HEK293 (cell line): ENCODE results near the gene TRIM2.
A peak's percentile ranks its signal among the peaks of the same experiment; 100 is the strongest.

ENCODE experiments used
- FEZF1 ChIP-seq: fragments of 450-650 bp; formaldehyde crosslinking; IDR thresholded peaks from 2 replicates; pipeline ENCODE4 v1.5.1; 2016; ENCODE audit warnings: missing biosample characterization, missing genetic modification characterization
- HOXC10 ChIP-seq: sonication (generic); formaldehyde crosslinking; IDR thresholded peaks from 2 replicates; pipeline ENCODE4 v1.8.1; 2023; ENCODE audit warnings: mild to moderate bottlenecking, missing genetic modification reagents
- OSR2 ChIP-seq: fragments of 450-650 bp; formaldehyde crosslinking; IDR thresholded peaks from 2 replicates; pipeline ENCODE4 v1.5.1; 2016; ENCODE audit warnings: missing biosample characterization, missing genetic modification characterization
- OVOL3 ChIP-seq: fragments of 450-650 bp; formaldehyde crosslinking; IDR thresholded peaks from 2 replicates; pipeline ENCODE4 v1.5.1; 2016; ENCODE audit warnings: missing biosample characterization, missing genetic modification characterization
- PRDM1 ChIP-seq: fragments of 450-650 bp; formaldehyde crosslinking; IDR thresholded peaks from 2 replicates; pipeline ENCODE4; 2016; ENCODE audit warnings: missing biosample characterization, missing genetic modification characterization
- SALL2 ChIP-seq: fragments of 450-650 bp; formaldehyde crosslinking; IDR thresholded peaks from 2 replicates; pipeline ENCODE4 v1.5.0; 2017; ENCODE audit warnings: missing biosample characterization, mild to moderate bottlenecking, missing genetic modification characterization, borderline replicate concordance
- TRIM28 ChIP-seq: IDR thresholded peaks from 2 replicates; pipeline ENCODE4 v1.6.1; 2011; ENCODE audit warnings: low read length, control low read depth, borderline replicate concordance
- ZBTB1 ChIP-seq: fragments of 450-650 bp; formaldehyde crosslinking; IDR thresholded peaks from 2 replicates; pipeline ENCODE4 v1.5.1; 2016; ENCODE audit warnings: missing biosample characterization, missing genetic modification characterization
- ZBTB17 ChIP-seq: fragments of 450-650 bp; formaldehyde crosslinking; IDR thresholded peaks from 2 replicates; pipeline ENCODE4 v1.5.1; 2016; ENCODE audit warnings: missing biosample characterization, missing genetic modification characterization
- ZBTB7A ChIP-seq: fragments of 450-650 bp; formaldehyde crosslinking; IDR thresholded peaks from 2 replicates; pipeline ENCODE4 v1.5.1; 2016; ENCODE audit warnings: low read depth, missing biosample characterization, missing genetic modification characterization
- ZFP69B ChIP-seq: fragments of 450-650 bp; formaldehyde crosslinking; IDR thresholded peaks from 2 replicates; pipeline ENCODE4 v1.5.1; 2016; ENCODE audit warnings: missing biosample characterization, missing genetic modification characterization
- ZNF132 ChIP-seq: fragments of 450-650 bp; formaldehyde crosslinking; IDR thresholded peaks from 2 replicates; pipeline ENCODE4 v1.5.1; 2017; ENCODE audit warnings: missing biosample characterization, missing genetic modification characterization, borderline replicate concordance
- ZNF133 ChIP-seq: fragments of 450-650 bp; formaldehyde crosslinking; IDR thresholded peaks from 2 replicates; pipeline ENCODE4 v1.5.1; 2016; ENCODE audit warnings: missing biosample characterization, missing genetic modification characterization
- ZNF2 ChIP-seq: fragments of 450-650 bp; formaldehyde crosslinking; IDR thresholded peaks from 2 replicates; pipeline ENCODE4 v1.5.1; 2016; ENCODE audit warnings: missing biosample characterization, missing genetic modification characterization
- ZNF302 ChIP-seq: fragments of 450-650 bp; formaldehyde crosslinking; IDR thresholded peaks from 2 replicates; pipeline ENCODE4 v1.5.1; 2016; ENCODE audit warnings: missing biosample characterization, missing genetic modification characterization, low read depth
- ZNF311 ChIP-seq: fragments of 450-650 bp; formaldehyde crosslinking; IDR thresholded peaks from 2 replicates; pipeline ENCODE4 v1.5.1; 2017; ENCODE audit warnings: missing biosample characterization, missing genetic modification characterization, borderline replicate concordance
- ZNF404 ChIP-seq: fragments of 450-650 bp; formaldehyde crosslinking; IDR thresholded peaks from 2 replicates; pipeline ENCODE4 v1.5.1; 2017; ENCODE audit warnings: missing biosample characterization, missing genetic modification characterization
- ZNF416 ChIP-seq: fragments of 450-650 bp; formaldehyde crosslinking; IDR thresholded peaks from 2 replicates; pipeline ENCODE4 v1.5.1; 2016; ENCODE audit warnings: missing biosample characterization, missing genetic modification characterization
- ZNF423 ChIP-seq: fragments of 450-650 bp; formaldehyde crosslinking; IDR thresholded peaks from 2 replicates; pipeline ENCODE4 v1.5.1; 2016; ENCODE audit warnings: missing biosample characterization, missing genetic modification characterization
- ZNF473 ChIP-seq: fragments of 450-650 bp; formaldehyde crosslinking; IDR thresholded peaks from 2 replicates; pipeline ENCODE4 v1.5.1; 2017; ENCODE audit warnings: missing biosample characterization, missing genetic modification characterization
- ZNF48 ChIP-seq: fragments of 450-650 bp; formaldehyde crosslinking; IDR thresholded peaks from 2 replicates; pipeline ENCODE4 v1.5.1; 2016; ENCODE audit warnings: missing biosample characterization, missing genetic modification characterization
- ZNF529 ChIP-seq: fragments of 450-650 bp; formaldehyde crosslinking; IDR thresholded peaks from 2 replicates; pipeline ENCODE4 v1.5.1; 2017; ENCODE audit warnings: missing genetic modification characterization, missing biosample characterization; ENCODE audit not compliant: insufficient replicate concordance
- ZNF561 ChIP-seq: fragments of 450-650 bp; IDR thresholded peaks from 2 replicates; pipeline ENCODE4 v1.5.1; 2018; ENCODE audit warnings: missing biosample characterization, missing genetic modification characterization, borderline replicate concordance
- ZNF585B ChIP-seq: fragments of 450-650 bp; formaldehyde crosslinking; IDR thresholded peaks from 2 replicates; pipeline ENCODE4 v1.5.1; 2016; ENCODE audit warnings: missing biosample characterization, missing genetic modification characterization
- ZNF600 ChIP-seq: fragments of 450-650 bp; formaldehyde crosslinking; IDR thresholded peaks from 2 replicates; pipeline ENCODE4 v1.5.1; 2016; ENCODE audit warnings: missing biosample characterization, missing genetic modification characterization
- ZNF610 ChIP-seq: fragments of 450-650 bp; formaldehyde crosslinking; IDR thresholded peaks from 2 replicates; pipeline ENCODE4 v1.5.1; 2016; ENCODE audit warnings: missing biosample characterization, missing genetic modification characterization, borderline replicate concordance
- ZNF621 ChIP-seq: fragments of 450-650 bp; formaldehyde crosslinking; IDR thresholded peaks from 2 replicates; pipeline ENCODE4 v1.5.1; 2017; ENCODE audit warnings: missing biosample characterization, missing genetic modification characterization
- ZNF624 ChIP-seq: fragments of 450-650 bp; formaldehyde crosslinking; IDR thresholded peaks from 2 replicates; pipeline ENCODE4 v1.5.1; 2017; ENCODE audit warnings: missing biosample characterization, missing genetic modification characterization
- ZNF626 ChIP-seq: fragments of 450-650 bp; sonication (Bioruptor Pico); formaldehyde crosslinking; IDR thresholded peaks from 2 replicates; pipeline ENCODE4 v1.5.1; 2018; ENCODE audit warnings: missing biosample characterization, missing genetic modification characterization, inconsistent platforms
- ZNF654 ChIP-seq: fragments of 450-650 bp; formaldehyde crosslinking; IDR thresholded peaks from 2 replicates; pipeline ENCODE4 v1.5.1; 2016; ENCODE audit warnings: low read depth, missing biosample characterization, missing genetic modification characterization
- ZNF791 ChIP-seq: fragments of 450-650 bp; formaldehyde crosslinking; IDR thresholded peaks from 2 replicates; pipeline ENCODE4 v1.5.1; 2016; ENCODE audit warnings: missing biosample characterization, missing genetic modification characterization
- ZNF837 ChIP-seq: fragments of 450-650 bp; formaldehyde crosslinking; IDR thresholded peaks from 2 replicates; pipeline ENCODE4 v1.5.1; 2016; ENCODE audit warnings: missing biosample characterization, missing genetic modification characterization
- TF ChIP-seq, protein P1 (sequence below): fragments of 450-650 bp; formaldehyde crosslinking; IDR thresholded peaks from 2 replicates; pipeline ENCODE4 v1.5.1; 2017; ENCODE audit warnings: missing biosample characterization, missing genetic modification characterization
- TF ChIP-seq, protein P2 (sequence below): fragments of 450-650 bp; IDR thresholded peaks from 2 replicates; pipeline ENCODE4 v1.5.1; 2018; ENCODE audit warnings: missing biosample characterization, missing genetic modification characterization
- TF ChIP-seq, protein P3 (sequence below): fragments of 450-650 bp; formaldehyde crosslinking; IDR thresholded peaks from 2 replicates; pipeline ENCODE4 v1.5.1; 2017; ENCODE audit warnings: missing biosample characterization, missing genetic modification characterization
- TF ChIP-seq, protein P4 (sequence below): fragments of 450-650 bp; formaldehyde crosslinking; IDR thresholded peaks from 2 replicates; pipeline ENCODE4 v1.5.0; 2017; ENCODE audit warnings: missing biosample characterization, missing genetic modification characterization, borderline replicate concordance
- TF ChIP-seq, protein P5 (sequence below): fragments of 450-650 bp; formaldehyde crosslinking; IDR thresholded peaks from 2 replicates; pipeline ENCODE4 v1.5.1; 2016; ENCODE audit warnings: missing biosample characterization, missing genetic modification characterization

TRIM2 gene

DNA sequence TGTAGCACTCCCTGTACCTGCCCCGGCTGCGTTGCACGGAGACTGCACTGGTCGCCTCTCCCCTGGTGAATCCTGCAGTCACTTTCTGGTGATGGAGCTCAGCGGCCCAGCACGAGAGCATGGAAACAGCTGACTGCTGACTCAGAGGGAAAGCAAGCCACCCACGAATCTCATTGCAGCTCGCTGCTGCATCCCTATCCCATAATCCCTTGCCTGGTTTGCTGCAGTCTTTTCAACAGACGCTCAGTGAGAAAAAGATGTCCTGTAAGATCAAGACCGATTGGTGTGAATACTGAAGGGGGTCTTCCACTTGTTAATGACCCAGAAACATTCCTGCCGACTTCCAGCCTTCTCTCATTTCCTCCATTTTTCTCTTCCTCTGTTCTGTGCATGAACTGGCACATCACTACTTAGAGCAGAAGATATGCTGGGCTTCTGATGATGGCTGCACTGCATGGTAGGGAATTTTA is 52.9 kb downstream of the TRIM2 start (continued):
- TF ChIP-seq ZNF585B (tag by site-specific recombination) (no peak), ZFP69B (tag by site-specific recombination) (no peak), ZBTB7A (tag by site-specific recombination) (no peak), ZNF621 (tag by site-specific recombination) (no peak), ZNF133 (tag by site-specific recombination) (no peak), TRIM28 (peak; percentile 90; the same call in 1 of the 2 replicates), ZNF132 (no peak), ZBTB17 (tag by site-specific recombination) (peak; percentile 89), ZNF302 (tag by site-specific recombination) (no peak), HOXC10 (CRISPR knock-in tag) (no peak), ZBTB1 (no peak), PRDM1 (tag by site-specific recombination) (peak; percentile 94), OVOL3 (tag by site-specific recombination) (no peak), ZNF600 (tag by site-specific recombination) (peak; percentile 91), ZNF404 (tag by site-specific recombination) (no peak), ZNF311 (tag by site-specific recombination) (no peak), OSR2 (no peak), ZNF610 (tag by site-specific recombination) (no peak), ZNF654 (tag by site-specific recombination) (no peak), ZNF529 (tag by site-specific recombination) (no peak), ZNF561 (no peak), SALL2 (tag by site-specific recombination) (no peak), ZNF837 (tag by site-specific recombination) (no peak), ZNF416 (tag by site-specific recombination) (no peak), ZNF473 (tag by site-specific recombination) (no peak), ZNF624 (tag by site-specific recombination) (no peak), ZNF2 (tag by site-specific recombination) (no peak), FEZF1 (peak; percentile 34), ZNF791 (tag by site-specific recombination) (no peak), ZNF423 (no peak), ZNF48 (tag by site-specific recombination) (no peak), ZNF626 (tag by site-specific recombination) (no peak)
- TF ChIP-seq, protein P1, sequence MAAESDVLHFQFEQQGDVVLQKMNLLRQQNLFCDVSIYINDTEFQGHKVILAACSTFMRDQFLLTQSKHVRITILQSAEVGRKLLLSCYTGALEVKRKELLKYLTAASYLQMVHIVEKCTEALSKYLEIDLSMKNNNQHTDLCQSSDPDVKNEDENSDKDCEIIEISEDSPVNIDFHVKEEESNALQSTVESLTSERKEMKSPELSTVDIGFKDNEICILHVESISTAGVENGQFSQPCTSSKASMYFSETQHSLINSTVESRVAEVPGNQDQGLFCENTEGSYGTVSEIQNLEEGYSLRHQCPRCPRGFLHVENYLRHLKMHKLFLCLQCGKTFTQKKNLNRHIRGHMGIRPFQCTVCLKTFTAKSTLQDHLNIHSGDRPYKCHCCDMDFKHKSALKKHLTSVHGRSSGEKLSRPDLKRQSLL (tag by site-specific recombination), result peak; percentile 91
- TF ChIP-seq, protein P2, sequence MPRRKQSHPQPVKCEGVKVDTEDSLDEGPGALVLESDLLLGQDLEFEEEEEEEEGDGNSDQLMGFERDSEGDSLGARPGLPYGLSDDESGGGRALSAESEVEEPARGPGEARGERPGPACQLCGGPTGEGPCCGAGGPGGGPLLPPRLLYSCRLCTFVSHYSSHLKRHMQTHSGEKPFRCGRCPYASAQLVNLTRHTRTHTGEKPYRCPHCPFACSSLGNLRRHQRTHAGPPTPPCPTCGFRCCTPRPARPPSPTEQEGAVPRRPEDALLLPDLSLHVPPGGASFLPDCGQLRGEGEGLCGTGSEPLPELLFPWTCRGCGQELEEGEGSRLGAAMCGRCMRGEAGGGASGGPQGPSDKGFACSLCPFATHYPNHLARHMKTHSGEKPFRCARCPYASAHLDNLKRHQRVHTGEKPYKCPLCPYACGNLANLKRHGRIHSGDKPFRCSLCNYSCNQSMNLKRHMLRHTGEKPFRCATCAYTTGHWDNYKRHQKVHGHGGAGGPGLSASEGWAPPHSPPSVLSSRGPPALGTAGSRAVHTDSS (tag by site-specific recombination), result no peak
- TF ChIP-seq, protein P3, sequence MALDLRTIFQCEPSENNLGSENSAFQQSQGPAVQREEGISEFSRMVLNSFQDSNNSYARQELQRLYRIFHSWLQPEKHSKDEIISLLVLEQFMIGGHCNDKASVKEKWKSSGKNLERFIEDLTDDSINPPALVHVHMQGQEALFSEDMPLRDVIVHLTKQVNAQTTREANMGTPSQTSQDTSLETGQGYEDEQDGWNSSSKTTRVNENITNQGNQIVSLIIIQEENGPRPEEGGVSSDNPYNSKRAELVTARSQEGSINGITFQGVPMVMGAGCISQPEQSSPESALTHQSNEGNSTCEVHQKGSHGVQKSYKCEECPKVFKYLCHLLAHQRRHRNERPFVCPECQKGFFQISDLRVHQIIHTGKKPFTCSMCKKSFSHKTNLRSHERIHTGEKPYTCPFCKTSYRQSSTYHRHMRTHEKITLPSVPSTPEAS (tag by site-specific recombination), result no peak
- TF ChIP-seq, protein P4, sequence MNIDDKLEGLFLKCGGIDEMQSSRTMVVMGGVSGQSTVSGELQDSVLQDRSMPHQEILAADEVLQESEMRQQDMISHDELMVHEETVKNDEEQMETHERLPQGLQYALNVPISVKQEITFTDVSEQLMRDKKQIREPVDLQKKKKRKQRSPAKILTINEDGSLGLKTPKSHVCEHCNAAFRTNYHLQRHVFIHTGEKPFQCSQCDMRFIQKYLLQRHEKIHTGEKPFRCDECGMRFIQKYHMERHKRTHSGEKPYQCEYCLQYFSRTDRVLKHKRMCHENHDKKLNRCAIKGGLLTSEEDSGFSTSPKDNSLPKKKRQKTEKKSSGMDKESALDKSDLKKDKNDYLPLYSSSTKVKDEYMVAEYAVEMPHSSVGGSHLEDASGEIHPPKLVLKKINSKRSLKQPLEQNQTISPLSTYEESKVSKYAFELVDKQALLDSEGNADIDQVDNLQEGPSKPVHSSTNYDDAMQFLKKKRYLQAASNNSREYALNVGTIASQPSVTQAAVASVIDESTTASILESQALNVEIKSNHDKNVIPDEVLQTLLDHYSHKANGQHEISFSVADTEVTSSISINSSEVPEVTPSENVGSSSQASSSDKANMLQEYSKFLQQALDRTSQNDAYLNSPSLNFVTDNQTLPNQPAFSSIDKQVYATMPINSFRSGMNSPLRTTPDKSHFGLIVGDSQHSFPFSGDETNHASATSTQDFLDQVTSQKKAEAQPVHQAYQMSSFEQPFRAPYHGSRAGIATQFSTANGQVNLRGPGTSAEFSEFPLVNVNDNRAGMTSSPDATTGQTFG, result no peak
- TF ChIP-seq, protein P5, sequence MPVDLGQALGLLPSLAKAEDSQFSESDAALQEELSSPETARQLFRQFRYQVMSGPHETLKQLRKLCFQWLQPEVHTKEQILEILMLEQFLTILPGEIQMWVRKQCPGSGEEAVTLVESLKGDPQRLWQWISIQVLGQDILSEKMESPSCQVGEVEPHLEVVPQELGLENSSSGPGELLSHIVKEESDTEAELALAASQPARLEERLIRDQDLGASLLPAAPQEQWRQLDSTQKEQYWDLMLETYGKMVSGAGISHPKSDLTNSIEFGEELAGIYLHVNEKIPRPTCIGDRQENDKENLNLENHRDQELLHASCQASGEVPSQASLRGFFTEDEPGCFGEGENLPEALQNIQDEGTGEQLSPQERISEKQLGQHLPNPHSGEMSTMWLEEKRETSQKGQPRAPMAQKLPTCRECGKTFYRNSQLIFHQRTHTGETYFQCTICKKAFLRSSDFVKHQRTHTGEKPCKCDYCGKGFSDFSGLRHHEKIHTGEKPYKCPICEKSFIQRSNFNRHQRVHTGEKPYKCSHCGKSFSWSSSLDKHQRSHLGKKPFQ (tag by site-specific recombination), result peak; percentile 43
